ENCODE data around the gene DRD3. TPM values are rescaled to one million over a fixed set of nuclear protein-coding genes. Genes with fewer than 3 reads are reported as not detected.

Gene DRD3
- total and polyA plus RNA-seq, 7 donors, result not detected

GRCh38 chr3:114108137-114108536, 70.7 kb downstream of the DRD3 start:
- Histone ChIP-seq H3K4me1 (no peaks in the 10 kb centered on the region), H3K4me3 (no peak overlapping the region), H3K27ac (no peak overlapping the region), H3K36me3 (no peaks in the 10 kb centered on the region), H3K9me3 (no peaks in the 10 kb centered on the region), H3K27me3 (no peaks in the 10 kb centered on the region)
- intact Hi-C loops (cut with DNase I), result no loop called here
- DNase-seq, result no peak
- TF ChIP-seq EP300 (IDR thresholded peaks at IDR 0.05) (no peak), POLR2AphosphoS5 (IDR thresholded peaks at IDR 0.05) (no peak), CTCF (IDR thresholded peaks at IDR 0.05) (no peak), POLR2A (IDR thresholded peaks at IDR 0.05) (no peak)
- WGBS, 2 donors, result 94 to 96% methylated on average over 8 of the region's 8 CpGs

DNA sequence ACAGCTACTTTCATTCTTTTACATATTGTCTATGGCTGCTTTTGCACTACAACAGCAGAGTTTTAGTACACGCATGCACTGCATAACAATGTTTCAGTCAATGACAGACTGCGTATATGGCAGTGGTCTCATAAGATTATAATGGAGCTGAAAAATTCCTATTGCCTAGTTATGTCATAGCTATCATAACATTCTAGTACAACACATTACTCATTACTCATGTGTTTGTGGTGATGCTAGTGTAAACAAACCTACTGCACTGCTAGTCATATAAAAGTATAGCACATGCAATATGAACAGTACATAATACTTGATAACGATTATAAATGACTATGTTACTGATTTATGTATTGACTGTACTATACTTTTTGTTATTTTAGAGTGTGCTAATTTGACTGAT, 74.4 kb downstream of the DRD3 start:
- 71 to 91% methylated on average over 3 of the region's 3 CpGs for WGBS, 2 donors
- no peak overlapping the region for H3K4me3 ChIP-seq
- no peak overlapping the region for H3K27ac ChIP-seq
- no peak for TF ChIP-seq CTCF (IDR thresholded peaks at IDR 0.05)
- no peak for TF ChIP-seq POLR2A (IDR thresholded peaks at IDR 0.05)
- TF ChIP-seq POLR2AphosphoS5 (IDR thresholded peaks at IDR 0.05), result no peak
- TF ChIP-seq EP300 (IDR thresholded peaks at IDR 0.05), result no peak
- H3K4me1 ChIP-seq, result no peaks in the 10 kb centered on the region
- H3K27me3 ChIP-seq, result no peaks in the 10 kb centered on the region
- no peak for DNase-seq
- no peaks in the 10 kb centered on the region for H3K9me3 ChIP-seq
- no peaks in the 10 kb centered on the region for H3K36me3 ChIP-seq
- intact Hi-C loops (cut with DNase I), result no loop called here

DNA sequence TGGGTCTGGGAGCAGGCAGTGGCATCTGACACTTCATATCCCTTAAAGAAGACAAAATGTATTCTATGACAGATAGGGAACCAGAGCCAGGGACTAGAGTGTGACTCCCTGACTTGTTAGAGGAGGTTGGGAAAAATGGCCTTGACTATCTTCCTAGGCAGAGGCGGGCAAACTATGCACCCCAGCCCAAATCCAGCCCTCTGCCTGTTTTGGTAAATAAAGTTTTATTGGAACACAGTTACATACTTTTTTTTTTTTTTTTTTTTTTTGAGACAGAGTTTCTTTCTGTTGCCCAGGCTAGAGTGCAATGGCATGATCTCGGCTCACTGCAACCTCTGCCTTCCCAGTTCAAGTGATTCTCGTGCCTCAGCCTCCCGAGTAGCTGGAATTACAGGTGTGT, 75.0 kb downstream of the DRD3 start:
- Histone ChIP-seq H3K9me3 (no peaks in the 10 kb centered on the region), H3K36me3 (no peaks in the 10 kb centered on the region), H3K4me3 (no peak overlapping the region), H3K27me3 (no peaks in the 10 kb centered on the region), H3K4me1 (no peaks in the 10 kb centered on the region), H3K27ac (no peak overlapping the region)
- intact Hi-C loops (cut with DNase I), result no loop called here
- DNase-seq, result no peak
- WGBS, 2 donors, result 93 to 94% methylated on average over 4 of the region's 4 CpGs
- no peak for TF ChIP-seq CTCF (IDR thresholded peaks at IDR 0.05)

GRCh38 chr3:114103181-114103580, 75.7 kb downstream of the DRD3 start:
- no peak overlapping the region for H3K27ac ChIP-seq
- intact Hi-C loops (cut with DNase I), result no loop called here
- no peaks in the 10 kb centered on the region for H3K27me3 ChIP-seq
- no peaks in the 10 kb centered on the region for H3K9me3 ChIP-seq
- WGBS, 2 donors, result 96% methylated on average over 27 of the region's 27 CpGs
- TF ChIP-seq POLR2A (IDR thresholded peaks at IDR 0.05) (no peak), CTCF (IDR thresholded peaks at IDR 0.05) (no peak), POLR2AphosphoS5 (IDR thresholded peaks at IDR 0.05) (no peak), EP300 (IDR thresholded peaks at IDR 0.05) (no peak)
- no peaks in the 10 kb centered on the region for H3K4me1 ChIP-seq
- H3K4me3 ChIP-seq, result no peak overlapping the region
- DNase-seq, result no peak
- no peaks in the 10 kb centered on the region for H3K36me3 ChIP-seq

GRCh38 chr3:114101101-114101500, 77.8 kb downstream of the DRD3 start:
- no peak for TF ChIP-seq EP300 (IDR thresholded peaks at IDR 0.05)
- TF ChIP-seq POLR2AphosphoS5 (IDR thresholded peaks at IDR 0.05), result no peak
- TF ChIP-seq CTCF (IDR thresholded peaks at IDR 0.05), result no peak
- TF ChIP-seq POLR2A (IDR thresholded peaks at IDR 0.05), result no peak
- no peaks in the 10 kb centered on the region for H3K4me1 ChIP-seq
- DNase-seq, result no peak
- H3K9me3 ChIP-seq, result no peaks in the 10 kb centered on the region
- intact Hi-C loops (cut with DNase I), result no loop called here
- H3K27me3 ChIP-seq, result no peaks in the 10 kb centered on the region
- 56 to 79% methylated on average over 1 of the region's 1 CpG for WGBS, 2 donors
- no peak overlapping the region for H3K27ac ChIP-seq
- no peak overlapping the region for H3K4me3 ChIP-seq
- H3K36me3 ChIP-seq, result no peaks in the 10 kb centered on the region
